Activated T-helper 9 cell treated with anti-CD3 and anti-CD28 coated beads, Interleukin-2, amount 50 U/mL, for 16 hours (primary cell): Measurements from ENCODE around the gene RPL27.
"Not testable (repeated sequence)": the region's sequence is repeated elsewhere in the genome, so short reads cannot be mapped to it uniquely, and the experiment has no call there.

Experiments used
- DNase-seq: peaks from one replicate; pipeline ENCODE4 v3.0.0-alpha.2; 2020; ENCODE audit warnings: low read depth

RPL27 gene

DNA sequence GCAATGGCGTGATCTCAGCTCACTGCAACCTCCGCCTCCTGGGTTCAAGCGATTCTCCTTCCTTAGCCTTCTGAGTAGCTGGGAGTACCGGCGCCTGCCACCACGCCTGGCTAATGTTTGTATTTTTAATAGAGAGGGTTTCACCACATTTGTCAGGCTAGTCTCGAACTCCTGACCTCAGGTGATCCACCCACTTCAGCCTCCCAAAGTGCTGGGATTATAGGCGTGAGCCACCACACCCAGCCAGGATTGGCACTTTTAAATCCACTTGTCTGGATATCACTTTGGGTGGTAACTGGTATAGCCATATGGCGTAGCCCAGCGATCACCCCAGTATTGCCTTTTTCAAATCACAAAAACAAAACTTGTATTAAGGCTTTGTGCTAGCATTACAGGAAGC, 4.3 kb upstream of the RPL27 start:
- not testable (repeated sequence) for DNase-seq

DNA sequence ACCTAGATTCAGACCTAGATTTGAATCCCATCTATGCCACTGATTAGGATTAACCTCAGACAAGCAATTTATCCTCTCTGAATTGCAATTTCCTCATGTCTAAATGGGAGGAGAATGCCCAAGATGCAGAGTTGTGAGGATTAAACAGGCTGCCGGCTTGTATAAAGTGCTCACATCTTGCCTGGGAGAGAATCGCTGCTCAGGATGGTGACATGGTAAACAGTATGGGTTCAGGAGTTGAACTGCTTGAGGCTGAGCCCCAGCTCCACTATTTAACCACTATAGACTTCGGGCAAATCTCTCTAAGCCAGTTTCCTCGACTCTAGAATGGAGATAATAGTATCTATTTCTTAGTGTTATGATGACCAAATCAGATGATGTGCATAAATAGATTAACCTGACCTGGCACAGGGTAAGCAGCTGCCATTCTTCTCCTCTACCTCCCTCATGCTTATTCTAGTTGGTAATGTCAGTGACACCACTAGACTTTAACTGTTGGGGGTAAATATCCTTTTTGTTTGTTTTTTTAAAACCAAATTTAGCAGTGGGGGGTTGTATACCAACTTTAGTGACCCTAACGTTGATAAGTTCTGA, 732 bp upstream of the RPL27 start:
- DNase-seq = no peak

GRCh38 chr17:42999003-42999525, 845 bp downstream of the RPL27 start:
- no peak for DNase-seq

DNA sequence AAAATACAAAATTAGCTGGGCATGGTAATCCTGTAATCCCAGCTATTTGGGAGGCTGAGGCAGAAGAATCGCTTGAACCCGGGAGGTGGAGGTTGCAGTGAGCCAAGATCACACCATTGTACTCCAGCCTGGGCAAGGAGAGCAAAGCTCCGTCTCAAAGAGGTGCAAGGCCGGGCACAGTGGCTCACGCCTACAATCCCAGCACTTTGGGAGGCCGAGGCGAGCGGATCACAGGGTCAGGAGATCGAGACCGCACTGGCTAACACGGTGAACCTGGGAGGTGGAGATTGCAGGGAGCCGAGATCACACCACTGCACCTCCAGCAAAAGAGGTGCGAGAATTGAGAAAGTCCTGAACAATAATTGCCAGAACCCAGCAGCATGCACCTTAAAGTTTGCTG, 2.7 kb downstream of the RPL27 start:
- not testable (repeated sequence) for DNase-seq

- DNase-seq = no peak
These were observed 5.4 kb downstream of the RPL27 start for GRCh38 chr17:43003542-43004172.

DNA sequence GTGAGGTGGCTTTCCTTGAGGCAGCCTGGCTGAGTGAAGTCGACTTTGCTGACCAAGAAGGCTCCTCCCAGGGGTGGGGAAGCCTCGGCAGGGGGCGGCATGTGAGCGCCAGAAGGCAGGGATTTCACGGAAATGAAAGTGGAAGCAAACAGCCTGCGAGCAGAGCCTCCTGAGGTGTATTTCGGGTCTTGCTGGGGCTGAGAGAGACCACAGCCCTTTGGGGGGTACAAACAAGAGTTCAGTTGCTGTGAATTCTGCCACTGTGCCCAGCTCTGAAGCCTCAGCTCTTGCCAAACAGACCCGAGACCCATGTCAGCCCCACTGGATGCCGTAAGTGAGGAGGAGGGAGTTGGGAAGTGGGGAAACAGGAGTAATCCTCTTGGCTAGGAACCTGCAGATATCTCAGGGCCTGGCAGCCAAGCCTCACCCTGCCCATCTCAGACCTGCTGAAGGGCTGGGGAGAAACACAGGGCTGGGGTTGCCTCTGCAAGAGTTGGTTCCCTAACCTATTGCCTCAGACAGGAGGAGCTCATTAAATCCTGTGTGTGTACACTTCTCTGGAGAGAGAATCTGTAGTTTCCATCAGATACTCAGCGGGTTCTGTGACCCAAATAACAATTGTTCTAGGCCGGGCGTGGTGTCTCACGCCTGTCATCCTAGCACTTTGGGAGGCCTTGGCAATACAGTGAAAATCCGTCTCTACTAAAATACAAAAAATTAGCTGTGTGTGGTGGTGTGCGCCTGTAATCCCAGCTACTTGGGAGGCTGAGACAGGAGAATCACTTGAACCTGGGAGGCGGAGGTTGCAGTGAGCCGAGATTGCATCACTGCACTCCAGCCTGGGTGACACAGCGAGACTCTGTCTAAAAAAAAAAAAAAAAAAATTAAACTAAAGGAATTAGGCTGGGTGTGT, 8.7 kb downstream of the RPL27 start, which contains the start of gene IFI35:
Gene IFI35, plus strand, starts transcription at position 146 of the 913 bp plus-strand sequence. Its CDS starts 164 bp downstream, at position 310.
- DNase-seq = peak; percentile 76

DNA sequence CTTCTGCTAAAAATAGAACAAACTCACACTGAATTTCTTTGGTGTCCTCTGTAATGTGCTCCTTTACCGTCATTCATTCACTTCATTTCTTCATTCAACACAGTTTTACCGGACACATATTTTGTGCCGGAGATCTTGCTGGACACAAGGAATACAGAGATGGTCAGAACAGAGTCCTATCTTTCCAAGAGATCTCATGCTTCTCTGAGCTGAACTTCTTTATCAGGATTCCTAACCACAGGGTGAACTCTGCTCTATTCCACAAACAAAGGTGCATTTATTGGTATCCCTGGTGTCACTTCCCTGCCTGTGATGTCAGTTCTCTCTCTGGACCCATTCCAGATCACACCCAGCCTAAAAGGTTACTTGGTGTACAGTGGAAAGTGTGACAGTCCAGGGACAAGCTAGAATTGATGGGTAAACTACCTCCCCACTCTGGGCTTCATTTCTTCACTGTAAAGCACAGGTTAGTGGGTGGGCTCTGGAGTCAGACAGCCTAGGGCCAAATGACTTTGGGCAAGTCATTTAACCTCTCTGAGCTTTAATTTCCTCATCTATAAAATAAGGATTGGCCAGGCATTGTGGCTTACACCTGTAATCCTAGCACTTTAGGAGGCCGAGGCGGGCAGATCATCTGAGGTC, 12.6 kb downstream of the RPL27 start:
- no peak for DNase-seq

- DNase-seq = no peak
These were observed 13.7 kb downstream of the RPL27 start for GRCh38 chr17:43011728-43012472.

DNA sequence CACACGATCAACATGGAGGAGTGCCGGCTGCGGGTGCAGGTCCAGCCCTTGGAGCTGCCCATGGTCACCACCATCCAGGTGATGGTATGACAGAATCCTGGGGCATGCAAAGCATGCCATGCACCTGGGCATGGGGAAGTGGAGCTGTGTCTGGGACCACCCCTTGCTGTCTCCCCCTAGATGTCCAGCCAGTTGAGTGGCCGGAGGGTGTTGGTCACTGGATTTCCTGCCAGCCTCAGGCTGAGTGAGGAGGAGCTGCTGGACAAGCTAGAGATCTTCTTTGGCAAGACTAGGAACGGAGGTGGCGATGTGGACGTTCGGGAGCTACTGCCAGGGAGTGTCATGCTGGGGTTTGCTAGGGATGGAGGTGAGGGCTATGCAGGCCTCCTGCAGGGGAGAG, 15.1 kb downstream of the RPL27 start:
- no peak for DNase-seq

- DNase-seq = no peak
These were observed 15.9 kb downstream of the RPL27 start for GRCh38 chr17:43014020-43014648.

DNA sequence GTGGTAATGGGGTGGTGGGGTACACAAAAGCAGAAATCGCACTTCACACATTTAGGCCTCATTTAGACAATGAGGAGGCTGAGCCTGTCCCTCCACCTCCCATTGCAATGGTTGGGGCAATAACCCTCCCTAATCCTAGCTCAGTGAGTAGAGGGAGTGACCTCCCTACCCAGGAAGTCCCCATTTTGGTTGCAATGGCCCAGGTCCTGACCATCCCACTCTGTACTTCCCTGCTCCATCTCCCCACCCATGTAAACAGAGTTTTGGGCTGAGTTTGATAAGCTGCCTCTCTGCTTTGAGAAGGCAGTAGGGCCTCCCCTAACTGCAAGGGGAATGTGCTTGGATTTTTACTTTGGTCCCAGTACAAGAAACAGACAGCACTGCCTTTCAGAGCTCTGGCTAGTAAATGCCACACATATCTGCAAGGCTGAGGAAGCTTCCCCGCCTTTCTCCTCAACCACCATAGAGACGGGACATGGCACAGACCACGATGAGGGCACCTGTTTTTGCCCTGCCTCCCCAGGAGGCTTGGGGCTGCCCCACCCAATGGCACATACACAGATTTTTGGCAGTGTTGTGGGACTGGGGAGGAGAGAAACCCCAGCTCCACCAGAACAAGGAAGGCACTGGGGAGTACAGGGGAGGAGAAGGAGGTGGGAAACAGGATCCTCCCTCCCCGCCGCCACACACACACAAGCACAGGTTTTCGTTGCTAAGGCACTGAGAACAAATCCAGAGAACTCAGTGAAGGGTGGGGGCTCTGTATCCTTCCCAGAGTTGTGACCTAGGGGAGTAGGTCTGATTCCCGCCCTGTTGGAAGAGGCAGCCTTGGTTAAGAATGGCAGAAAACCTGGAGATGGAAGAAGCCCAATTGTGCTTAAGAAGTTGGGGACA, 16.7 kb downstream of the RPL27 start:
- DNase-seq = no peak

- no peak for DNase-seq
These were observed 17.4 kb downstream of the RPL27 start for GRCh38 chr17:43015579-43015978.

- no peak for DNase-seq
These were observed 18.0 kb downstream of the RPL27 start for GRCh38 chr17:43016216-43016615.

DNA sequence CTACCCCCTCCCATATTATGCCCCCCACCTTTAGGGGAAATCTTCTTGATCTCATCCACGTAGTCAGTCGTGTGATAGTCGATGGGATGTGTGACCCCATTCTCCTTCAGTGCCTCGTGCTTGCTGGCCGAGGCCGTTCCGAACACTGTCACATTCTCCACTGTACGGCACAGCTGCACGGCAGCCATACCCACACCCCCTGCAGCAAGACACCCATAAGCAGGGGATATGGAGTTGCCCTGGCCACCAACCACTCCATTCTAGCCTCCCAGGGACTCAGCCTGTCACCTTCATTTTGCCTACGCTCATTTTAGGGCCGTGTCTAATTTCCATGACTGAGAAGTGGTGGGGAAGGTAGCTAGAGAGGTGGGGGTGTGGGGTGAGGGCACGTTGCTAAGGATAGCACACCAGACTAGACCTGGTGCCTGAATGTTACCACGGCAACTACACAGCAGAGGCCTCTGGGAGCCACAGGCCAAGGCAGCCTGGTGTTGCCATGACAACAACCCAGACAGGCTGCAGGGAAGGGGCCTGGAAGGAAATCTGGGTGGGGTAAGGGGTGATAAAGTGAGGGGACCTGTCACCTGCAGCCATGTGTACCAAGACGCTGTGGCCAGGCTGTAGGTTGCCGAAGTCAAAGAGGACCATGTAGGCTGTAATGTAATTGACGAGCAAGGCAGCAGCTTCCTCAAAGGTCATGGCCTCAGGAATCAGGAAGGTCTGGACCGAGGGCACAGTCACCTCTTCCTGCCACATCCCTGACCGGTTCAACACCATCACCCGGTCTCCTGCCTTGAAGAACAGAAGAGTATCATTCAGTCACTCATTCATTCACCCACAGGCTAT, 20.0 kb downstream of the RPL27 start:
- no peak for DNase-seq

DNA sequence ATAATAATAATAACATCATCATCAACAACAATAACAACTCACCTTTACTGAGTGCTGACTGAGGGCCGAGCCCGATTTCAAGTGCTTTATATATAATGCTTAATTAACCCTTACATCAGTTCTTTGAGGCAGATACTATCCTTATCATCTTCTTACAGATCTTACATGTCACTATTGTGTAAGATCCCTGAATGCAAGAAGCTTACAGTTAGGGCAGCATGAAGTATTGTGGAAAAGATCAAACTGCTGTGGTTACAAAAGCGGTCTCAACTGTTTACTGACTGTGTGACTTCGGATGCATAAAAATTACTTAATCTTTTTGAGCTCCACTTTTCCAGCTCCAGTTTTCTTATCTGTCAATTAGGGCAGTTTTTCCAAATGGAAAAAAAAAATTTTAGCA, 20.7 kb downstream of the RPL27 start:
- DNase-seq = no peak

GRCh38 chr17:43019418-43019817, 21.2 kb downstream of the RPL27 start:
- no peak for DNase-seq

DNA sequence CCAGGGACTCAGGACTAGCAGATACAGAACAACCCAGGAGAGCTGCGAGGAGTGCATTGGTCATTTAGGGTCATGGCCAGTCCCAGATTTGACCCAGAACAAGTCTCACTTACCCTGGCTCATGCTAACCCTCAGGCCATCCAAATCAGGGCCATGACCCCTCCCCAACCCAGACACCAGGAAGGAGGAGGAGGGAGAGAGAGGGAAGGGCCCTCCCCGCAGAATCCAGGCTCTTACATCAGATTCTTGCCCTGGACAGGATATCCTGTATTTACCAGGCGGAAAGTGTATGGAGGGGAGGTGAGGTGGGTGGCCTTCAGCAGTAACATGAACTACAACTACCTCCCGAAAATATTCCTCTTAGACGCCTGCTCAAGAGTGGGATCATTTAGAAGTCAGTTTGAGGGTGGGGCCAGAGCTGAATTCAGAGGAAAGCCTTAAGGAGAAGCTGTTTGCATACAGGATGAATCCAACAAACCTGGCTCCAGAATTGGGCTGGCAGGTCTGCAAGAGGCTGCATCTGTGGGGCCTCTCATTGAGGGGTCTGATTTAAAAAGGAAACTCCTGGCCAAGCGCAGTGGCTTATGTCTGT, 21.9 kb downstream of the RPL27 start:
- no peak for DNase-seq
